Esophagus squamous epithelium (tissue), 4 donors: ENCODE data around the gene MAST3.

Experiments
- CTCF ChIP-seq, 6 experiments: fragments of 450-650 bp in 4 of 6; fragments of 200-600 bp in 2 of 6; sonication (generic) in 2 of 6; IDR thresholded peaks; one replicate each; pipeline ENCODE4 v1.5.1; 2016 to 2019; ENCODE audit warnings: antibody characterized with exemption in 6 of 6, mild to moderate bottlenecking in 4 of 6, moderate library complexity in 4 of 6
- POLR2A ChIP-seq, 4 donors: fragments of 450-650 bp; IDR thresholded peaks; one replicate each; pipeline ENCODE4 v1.6.1; 2017; ENCODE audit warnings: antibody characterized with exemption in 4 of 4, mild to moderate bottlenecking in 4 of 4, moderate library complexity in 3 of 4

- TF ChIP-seq CTCF (IDR thresholded peaks at IDR 0.05) = no peak
- TF ChIP-seq POLR2A (IDR thresholded peaks at IDR 0.05) = no peak
Measured at GRCh38 chr19:18194554-18195238, 97.1 kb downstream of the MAST3 start.
